Measurements from ENCODE around the gene CLCN6. TPM values are rescaled to one million over a fixed set of nuclear protein-coding genes. Genes with fewer than 3 reads are reported as not detected.

The CLCN6 gene
- total and polyA plus RNA-seq, 12 donors = 12.0 to 29.2 (median 23.5) TPM

DNA sequence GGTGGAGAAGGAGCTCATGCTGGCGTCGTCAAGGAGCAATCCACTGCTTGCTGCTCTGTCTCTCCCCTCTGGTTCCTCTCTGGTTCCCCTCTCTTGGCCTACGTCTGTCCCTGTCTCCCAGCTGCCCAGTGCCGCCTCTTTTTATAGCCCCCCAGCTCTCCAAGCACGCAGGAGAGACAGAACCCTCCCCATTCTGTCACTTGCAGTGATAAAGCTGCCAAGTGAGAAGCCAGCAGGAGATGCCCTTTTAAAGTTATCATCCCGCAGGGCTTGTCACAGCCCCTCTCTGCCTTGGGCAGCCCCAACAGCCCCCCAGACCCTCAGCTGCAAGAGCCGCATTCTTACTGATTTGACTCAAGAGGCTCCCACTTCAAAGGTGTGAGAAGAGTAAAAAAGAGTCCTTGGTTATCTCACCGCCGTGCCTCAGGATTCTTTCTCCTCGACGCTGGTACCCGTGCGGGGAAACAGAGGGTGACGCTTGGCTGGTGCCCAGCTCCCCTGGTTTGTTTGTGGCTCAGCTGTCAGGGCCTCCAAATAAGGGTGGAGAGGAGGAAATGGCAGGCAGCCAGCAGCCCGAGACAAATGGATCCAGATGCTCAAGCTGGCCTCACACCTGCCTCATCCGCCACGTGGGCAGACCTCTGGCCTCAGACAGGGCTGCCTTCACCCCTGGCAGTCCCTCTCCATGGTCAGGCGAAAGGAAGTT lies 41.8 kb downstream of the CLCN6 start, which contains the start of gene NPPA:
NPPA (minus strand) TSS at position 117 of the 706 bp plus-strand sequence; CDS start at position 18, 99 bp downstream.
- peaks cover 0 to 14% of the 10 kb centered on the region in 2 donors for H3K36me3 ChIP-seq (replicated peaks in 1 of 2)
- WGBS, 4 donors = 60 to 80% (median 72%) methylated on average over 16 to 18 of the region's 18 CpGs
- intact Hi-C loops (cut with DNase I) = loop anchor here (10.0 kb wide), 1 partner anchor 117 kb away; no protein-coding TSS in a partner anchor
- no peaks in the 10 kb centered on the region for H3K27me3 ChIP-seq
- no peak for TF ChIP-seq POLR2A (IDR thresholded peaks at IDR 0.05)
- no peak for TF ChIP-seq CTCF (IDR thresholded peaks at IDR 0.05)
- peaks cover 0 to 4% of the 10 kb centered on the region in 2 donors for H3K4me1 ChIP-seq (replicated peaks in 1 of 2)
- no peaks in the 10 kb centered on the region for H3K9me3 ChIP-seq (replicated peaks in 1 of 3)
- H3K4me3 ChIP-seq = no peak within 1 kb of the TSS
- no peak within 1 kb of the TSS for H3K27ac ChIP-seq
- peak in 1 of 7 donors; percentile 75 for DNase-seq

- 68 to 82% (median 79%) methylated on average over 9 of the region's 9 CpGs for WGBS, 4 donors
- TF ChIP-seq CTCF (IDR thresholded peaks at IDR 0.05) (no peak), POLR2A (IDR thresholded peaks at IDR 0.05) (no peak)
- Histone ChIP-seq H3K9me3 (replicated peaks in 1 of 3) (no peaks in the 10 kb centered on the region), H3K4me3 (no peak overlapping the region), H3K27ac (no peak overlapping the region), H3K36me3 (replicated peaks in 1 of 2) (peaks cover 0 to 14% of the 10 kb centered on the region in 2 donors), H3K4me1 (replicated peaks in 1 of 2) (no peaks in the 10 kb centered on the region), H3K27me3 (no peaks in the 10 kb centered on the region)
- intact Hi-C loops (cut with DNase I) = loop anchor here (10.0 kb wide), 1 partner anchor 116 kb away; no protein-coding TSS in a partner anchor
- DNase-seq = no peak
Observed at GRCh38 chr1:11848373-11848700, 42.3 kb downstream of the CLCN6 start.

DNA sequence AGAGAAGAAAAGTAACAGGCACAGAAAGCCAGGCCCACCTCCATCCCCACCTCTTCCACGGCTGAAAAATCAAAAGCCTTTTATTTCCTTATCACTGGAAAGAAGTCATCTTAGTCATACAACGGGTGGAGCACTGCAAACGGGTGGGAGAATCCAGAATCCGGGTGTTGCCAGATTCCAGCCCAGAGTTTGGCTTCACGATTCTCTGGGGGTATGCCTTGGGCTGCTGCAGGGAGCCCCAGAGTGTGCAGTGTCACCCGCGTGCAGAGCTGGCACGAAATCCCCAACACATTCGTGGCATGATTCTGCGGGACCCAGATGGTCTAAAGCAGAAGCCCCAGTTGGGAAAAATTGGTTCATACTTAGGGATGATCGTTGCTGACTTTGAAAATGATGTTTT lies 44.2 kb downstream of the CLCN6 start:
- Histone ChIP-seq H3K27me3 (no peaks in the 10 kb centered on the region), H3K4me3 (no peak overlapping the region), H3K9me3 (replicated peaks in 1 of 3) (no peaks in the 10 kb centered on the region), H3K4me1 (replicated peaks in 1 of 2) (no peaks in the 10 kb centered on the region), H3K27ac (no peak overlapping the region), H3K36me3 (replicated peaks in 1 of 2) (peaks cover 0 to 3% of the 10 kb centered on the region in 2 donors)
- intact Hi-C loops (cut with DNase I) = no loop called here
- 53 to 61% (median 57%) methylated on average over 10 to 11 of the region's 11 CpGs for WGBS, 4 donors
- TF ChIP-seq POLR2A (IDR thresholded peaks at IDR 0.05) (no peak), CTCF (IDR thresholded peaks at IDR 0.05) (no peak)
- DNase-seq = no peak

GRCh38 chr1:11851180-11851579 lies 45.2 kb downstream of the CLCN6 start:
- intact Hi-C loops (cut with DNase I) = no loop called here
- H3K27me3 ChIP-seq = no peaks in the 10 kb centered on the region
- H3K27ac ChIP-seq = no peak overlapping the region
- H3K36me3 ChIP-seq (replicated peaks in 1 of 2) = no peaks in the 10 kb centered on the region
- DNase-seq = no peak
- 55 to 72% (median 70%) methylated on average over 4 to 7 of the region's 7 CpGs for WGBS, 4 donors
- TF ChIP-seq POLR2A (IDR thresholded peaks at IDR 0.05) = no peak
- TF ChIP-seq CTCF (IDR thresholded peaks at IDR 0.05) = no peak
- H3K4me1 ChIP-seq (replicated peaks in 1 of 2) = no peaks in the 10 kb centered on the region
- H3K9me3 ChIP-seq (replicated peaks in 1 of 3) = no peaks in the 10 kb centered on the region
- no peak overlapping the region for H3K4me3 ChIP-seq

Measured in adrenal gland (tissue), 12 donors.